GM06990 (cell line): ENCODE measurements around the gene CRYBG3.

Experiments used
- DNase-seq: peaks from one replicate; pipeline ENCODE4 v3.0.0-alpha.2; 2011; ENCODE audit not compliant: insufficient read length; ENCODE audit errors: extremely low read depth
- H3K27me3 ChIP-seq: replicated peaks from 2 replicates; pipeline ENCODE4 v1.6.0; 2011; ENCODE audit warnings: low read length; ENCODE audit not compliant: control insufficient read depth, insufficient read depth
- H3K36me3 ChIP-seq: 2 replicates; pipeline ENCODE4 v1.5.1; 2011; ENCODE audit warnings: low read length; ENCODE audit not compliant: control insufficient read depth, insufficient read depth
- H3K4me3 ChIP-seq: replicated peaks from 2 replicates; pipeline ENCODE4 v1.5.1; 2011; ENCODE audit warnings: low read depth, mild to moderate bottlenecking, control low read depth, low read length
- CTCF ChIP-seq: IDR thresholded peaks from 2 replicates; pipeline ENCODE4 v1.5.1; 2011; ENCODE audit warnings: low read length, control low read depth, mild to moderate bottlenecking, inconsistent platforms; ENCODE audit not compliant: insufficient read depth, poor library complexity, severe bottlenecking

CRYBG3 gene

GRCh38 chr3:97804471-97804870, 17.3 kb upstream of the CRYBG3 start:
- DNase-seq, result no peak
- Histone ChIP-seq H3K4me3 (no peak overlapping the region), H3K27me3 (no peaks in the 10 kb centered on the region), H3K36me3 (no peaks in the 10 kb centered on the region)
- TF ChIP-seq CTCF, result no peak

GRCh38 chr3:97810779-97811390, 10.9 kb upstream of the CRYBG3 start:
- no peak for DNase-seq
- no peaks in the 10 kb centered on the region for H3K36me3 ChIP-seq
- H3K27me3 ChIP-seq, result no peaks in the 10 kb centered on the region
- H3K4me3 ChIP-seq, result no peak overlapping the region
- no peak for TF ChIP-seq CTCF

- Histone ChIP-seq H3K36me3 (no peaks in the 10 kb centered on the region), H3K4me3 (no peak overlapping the region), H3K27me3 (no peaks in the 10 kb centered on the region)
- no peak for DNase-seq
- TF ChIP-seq CTCF, result no peak
These were observed 6.5 kb upstream of the CRYBG3 start for GRCh38 chr3:97815149-97815917.

- Histone ChIP-seq H3K4me3 (no peak overlapping the region), H3K27me3 (no peaks in the 10 kb centered on the region), H3K36me3 (no peaks in the 10 kb centered on the region)
- no peak for TF ChIP-seq CTCF
- no peak for DNase-seq
These were observed 5.0 kb upstream of the CRYBG3 start for GRCh38 chr3:97816811-97817210.

GRCh38 chr3:97817965-97818364, 3.8 kb upstream of the CRYBG3 start:
- TF ChIP-seq CTCF, result no peak
- Histone ChIP-seq H3K27me3 (no peaks in the 10 kb centered on the region), H3K4me3 (no peak overlapping the region), H3K36me3 (no peaks in the 10 kb centered on the region)
- DNase-seq, result no peak
